WTC11 (cell line): ENCODE results near the gene COA1. TPM values are rescaled to one million over a fixed set of nuclear protein-coding genes. Genes with fewer than 3 reads are reported as not detected.

Experiments used
- ATAC-seq: fragments of 200-7000 bp; cut with Tn5 transposase; 2 replicates; pipeline ENCODE4 v1.10.0; 2021; ENCODE audit warnings: mild to moderate bottlenecking, moderate library complexity
- CTCF ChIA-PET: fragments of 300-600 bp; sonication (Branson Sonifier 250); formaldehyde crosslinking; loops from one replicate; lab custom pipeline; 2021; ENCODE audit warnings: antibody characterized with exemption; lab: Charles Lee
- POLR2A ChIA-PET: fragments of 350-600 bp; sonication (Branson Sonifier 250); formaldehyde crosslinking; loops from one replicate; lab custom pipeline; 2021; ENCODE audit warnings: antibody characterized with exemption; lab: Charles Lee
- DNase-seq: peaks from one replicate; pipeline ENCODE4 v3.0.0; 2021; ENCODE audit warnings: low spot score
- H3K27ac Mint-ChIP-seq: 2 replicates; pipeline ENCODE4 v1.8.0; 2021; ENCODE audit warnings: mixed read lengths
- H3K27me3 Mint-ChIP-seq: 2 replicates; pipeline ENCODE4 v1.8.0; 2021; ENCODE audit warnings: low read depth, mild to moderate bottlenecking, moderate library complexity, mixed read lengths
- H3K36me3 Mint-ChIP-seq: 2 replicates; pipeline ENCODE4 v1.8.0; 2021; ENCODE audit warnings: mixed read lengths
- H3K4me1 Mint-ChIP-seq: 2 replicates; pipeline ENCODE4 v1.8.0; 2022; ENCODE audit warnings: mixed read lengths
- H3K4me3 Mint-ChIP-seq: 2 replicates; pipeline ENCODE4 v1.8.0; 2021; ENCODE audit warnings: mild to moderate bottlenecking, moderate library complexity, mixed read lengths
- H3K9me3 Mint-ChIP-seq: 2 replicates; pipeline ENCODE4 v1.8.0; 2021; ENCODE audit warnings: mixed read lengths
- ARID4B ChIP-seq: sonication (generic); formaldehyde crosslinking; IDR thresholded peaks from 2 replicates; pipeline ENCODE4 v1.8.0; 2023; ENCODE audit warnings: missing genetic modification reagents, mild to moderate bottlenecking, borderline replicate concordance
- EMX1 ChIP-seq: fragments of 250-450 bp; sonication (Bioruptor Pico); IDR thresholded peaks from 2 replicates; pipeline ENCODE4 v1.8.0; 2021; ENCODE audit warnings: mild to moderate bottlenecking
- HMGA2 ChIP-seq: fragments of 250-450 bp; sonication (Bioruptor Pico); IDR thresholded peaks from 2 replicates; pipeline ENCODE4 v1.4.0; 2021; ENCODE audit warnings: mild to moderate bottlenecking, moderate library complexity
- IRF1 ChIP-seq: sonication (generic); formaldehyde crosslinking; IDR thresholded peaks from 2 replicates; pipeline ENCODE4 v1.8.0; 2023; ENCODE audit warnings: missing genetic modification reagents
- MLX ChIP-seq: sonication (generic); formaldehyde crosslinking; IDR thresholded peaks from 2 replicates; pipeline ENCODE4 v1.8.1; 2023; ENCODE audit warnings: mild to moderate bottlenecking, missing genetic modification reagents, moderate library complexity
- NFYB ChIP-seq: sonication (generic); formaldehyde crosslinking; conservative IDR thresholded peaks from 2 replicates; pipeline ENCODE4 v1.8.0; 2022; ENCODE audit warnings: low read depth, missing genetic modification reagents
- NR1H2 ChIP-seq: sonication (generic); formaldehyde crosslinking; IDR thresholded peaks from 2 replicates; pipeline ENCODE4 v1.9.0; 2021; ENCODE audit warnings: mild to moderate bottlenecking, moderate library complexity, missing genetic modification reagents
- RELA ChIP-seq: sonication (generic); formaldehyde crosslinking; IDR thresholded peaks from 2 replicates; pipeline ENCODE4 v1.8.1; 2022; ENCODE audit warnings: missing genetic modification reagents, mild to moderate bottlenecking, borderline replicate concordance
- RORB ChIP-seq: fragments of 250-450 bp; sonication (Bioruptor Pico); IDR thresholded peaks from 2 replicates; pipeline ENCODE4 v1.9.0; 2021; ENCODE audit warnings: mild to moderate bottlenecking
- SOX15 ChIP-seq: fragments of 250-450 bp; sonication (Bioruptor Pico); IDR thresholded peaks from 2 replicates; pipeline ENCODE4 v1.9.0; 2021; ENCODE audit warnings: mild to moderate bottlenecking
- TEAD1 ChIP-seq: sonication (generic); formaldehyde crosslinking; IDR thresholded peaks from 2 replicates; pipeline ENCODE4 v1.8.0; 2022; ENCODE audit warnings: mild to moderate bottlenecking, missing genetic modification reagents
- ZNF121 ChIP-seq: sonication (generic); formaldehyde crosslinking; IDR thresholded peaks from 2 replicates; pipeline ENCODE4 v1.8.0; 2023; ENCODE audit warnings: missing genetic modification reagents
- ZNF138 ChIP-seq: sonication (generic); formaldehyde crosslinking; conservative IDR thresholded peaks from 2 replicates; pipeline ENCODE4 v1.8.1; 2022; ENCODE audit warnings: mild to moderate bottlenecking, moderate library complexity, missing genetic modification reagents
- ZNF423 ChIP-seq: fragments of 250-450 bp; sonication (Bioruptor Pico); IDR thresholded peaks from 2 replicates; pipeline ENCODE4 v2.1.2; 2022; ENCODE audit warnings: mild to moderate bottlenecking, moderate library complexity
- total RNA-seq: library from RNA; stranded (reverse); gene quantifications from 3 replicates; pipeline ENCODE4 v1.2.3, GENCODE V29; 2021
- TF ChIP-seq, protein P1 (sequence below): sonication (generic); formaldehyde crosslinking; IDR thresholded peaks from 2 replicates; pipeline ENCODE4 v1.8.1; 2023; ENCODE audit warnings: mild to moderate bottlenecking, missing genetic modification reagents
- TF ChIP-seq, protein P2 (sequence below): sonication (generic); formaldehyde crosslinking; IDR thresholded peaks from 2 replicates; pipeline ENCODE4 v1.8.0; 2022; ENCODE audit warnings: mild to moderate bottlenecking, missing genetic modification reagents
- TF ChIP-seq, protein P3 (sequence below): sonication (generic); formaldehyde crosslinking; IDR thresholded peaks from 2 replicates; pipeline ENCODE4 v1.8.1; 2023; ENCODE audit warnings: mild to moderate bottlenecking, missing genetic modification reagents, borderline replicate concordance
- TF ChIP-seq, protein P4 (sequence below): sonication (generic); formaldehyde crosslinking; IDR thresholded peaks from 2 replicates; pipeline ENCODE4 v1.8.1; 2023; ENCODE audit warnings: mild to moderate bottlenecking, moderate library complexity, missing genetic modification reagents

COA1 gene
- total RNA-seq, 1 experiment from 2014 or later = 132 TPM

DNA sequence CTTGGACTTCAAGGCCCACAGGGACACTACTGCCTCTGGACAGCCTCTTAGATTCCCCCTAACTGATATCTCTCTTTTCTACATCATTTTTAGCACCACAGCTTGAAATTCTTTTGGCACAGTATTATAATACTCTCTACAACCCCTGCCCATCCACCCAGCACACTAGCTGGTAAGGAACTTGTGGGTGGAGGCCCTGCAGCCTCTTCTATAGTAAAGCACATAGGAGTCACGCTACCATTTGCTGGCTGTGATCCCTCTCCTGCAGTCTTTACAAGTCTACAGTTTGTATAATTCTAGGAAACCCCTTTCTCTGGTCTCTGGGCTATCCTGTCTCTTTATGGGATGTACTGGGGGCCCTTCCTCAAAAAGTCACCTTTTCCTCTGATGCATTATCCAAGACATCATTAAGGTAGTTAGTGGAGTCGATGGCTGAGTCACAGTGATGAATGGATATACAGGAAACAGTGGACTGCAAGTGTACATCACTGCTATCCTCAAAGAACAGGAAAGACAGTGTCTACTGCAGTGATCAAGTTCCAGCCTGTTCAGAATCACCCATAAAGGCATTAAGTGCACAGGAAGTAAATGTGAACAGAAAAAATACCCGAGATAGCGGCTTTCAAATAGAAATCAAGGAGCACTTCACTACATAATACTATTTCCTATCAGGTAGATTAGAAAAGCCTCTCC lies 92.1 kb downstream of the COA1 start (continued):
- TF ChIP-seq, protein P1, sequence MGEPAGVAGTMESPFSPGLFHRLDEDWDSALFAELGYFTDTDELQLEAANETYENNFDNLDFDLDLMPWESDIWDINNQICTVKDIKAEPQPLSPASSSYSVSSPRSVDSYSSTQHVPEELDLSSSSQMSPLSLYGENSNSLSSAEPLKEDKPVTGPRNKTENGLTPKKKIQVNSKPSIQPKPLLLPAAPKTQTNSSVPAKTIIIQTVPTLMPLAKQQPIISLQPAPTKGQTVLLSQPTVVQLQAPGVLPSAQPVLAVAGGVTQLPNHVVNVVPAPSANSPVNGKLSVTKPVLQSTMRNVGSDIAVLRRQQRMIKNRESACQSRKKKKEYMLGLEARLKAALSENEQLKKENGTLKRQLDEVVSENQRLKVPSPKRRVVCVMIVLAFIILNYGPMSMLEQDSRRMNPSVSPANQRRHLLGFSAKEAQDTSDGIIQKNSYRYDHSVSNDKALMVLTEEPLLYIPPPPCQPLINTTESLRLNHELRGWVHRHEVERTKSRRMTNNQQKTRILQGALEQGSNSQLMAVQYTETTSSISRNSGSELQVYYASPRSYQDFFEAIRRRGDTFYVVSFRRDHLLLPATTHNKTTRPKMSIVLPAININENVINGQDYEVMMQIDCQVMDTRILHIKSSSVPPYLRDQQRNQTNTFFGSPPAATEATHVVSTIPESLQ (CRISPR knock-in tag) = no peak
- no peak for TF ChIP-seq EMX1 (CRISPR knock-in tag)
- no peak for TF ChIP-seq HMGA2 (CRISPR knock-in tag)
- TF ChIP-seq ZNF423 = no peak
- TF ChIP-seq NR1H2 (CRISPR knock-in tag) = no peak

DNA sequence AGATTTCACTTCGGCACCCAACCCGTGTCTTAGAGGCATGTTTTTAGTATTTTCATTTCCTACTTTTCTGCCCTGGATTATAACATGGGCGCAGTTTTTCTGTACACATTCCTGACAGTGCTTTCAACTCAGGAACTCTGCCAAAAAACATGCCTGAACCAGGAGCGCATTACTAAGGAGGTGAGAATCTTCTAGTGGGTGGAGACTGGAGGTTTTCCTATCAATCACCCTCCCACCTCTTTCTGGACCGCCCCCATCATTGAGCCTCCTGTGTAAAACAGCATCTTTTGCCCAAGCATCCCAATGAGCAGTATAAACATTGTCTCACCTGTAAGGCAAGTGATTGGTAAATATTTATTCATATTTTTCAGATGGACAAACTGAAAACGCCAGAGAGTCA lies 93.2 kb downstream of the COA1 start:
- peaks cover 82% of the 10 kb centered on the region for H3K36me3 Mint-ChIP-seq

GRCh38 chr7:43634384-43634783 lies 94.9 kb downstream of the COA1 start:
- CTCF ChIA-PET = interaction anchor here (2.2 kb wide), 1 partner anchor 51 kb away, joined by 10 read pairs; the partner anchor contains the start of gene STK17A
- Mint-ChIP-seq H3K27ac (peak overlapping the region; percentile 68), H3K9me3 (no peaks in the 10 kb centered on the region), H3K4me3 (no peak overlapping the region), H3K36me3 (peaks cover 75% of the 10 kb centered on the region), H3K4me1 (no peaks in the 10 kb centered on the region), H3K27me3 (no peaks in the 10 kb centered on the region)
- ATAC-seq (no peak), DNase-seq (no peak)
- POLR2A ChIA-PET = no interaction called here
- TF ChIP-seq, protein P2, sequence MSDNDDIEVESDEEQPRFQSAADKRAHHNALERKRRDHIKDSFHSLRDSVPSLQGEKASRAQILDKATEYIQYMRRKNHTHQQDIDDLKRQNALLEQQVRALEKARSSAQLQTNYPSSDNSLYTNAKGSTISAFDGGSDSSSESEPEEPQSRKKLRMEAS (CRISPR knock-in tag) = no peak
- TF ChIP-seq ARID4B (CRISPR knock-in tag) (no peak), TEAD1 (CRISPR knock-in tag) (no peak), ZNF138 (CRISPR knock-in tag) (no peak), NR1H2 (CRISPR knock-in tag) (no peak), RELA (CRISPR knock-in tag) (no peak), IRF1 (CRISPR knock-in tag) (no peak), NFYB (CRISPR knock-in tag) (no peak), RORB (CRISPR knock-in tag) (no peak)
- TF ChIP-seq, protein P3, sequence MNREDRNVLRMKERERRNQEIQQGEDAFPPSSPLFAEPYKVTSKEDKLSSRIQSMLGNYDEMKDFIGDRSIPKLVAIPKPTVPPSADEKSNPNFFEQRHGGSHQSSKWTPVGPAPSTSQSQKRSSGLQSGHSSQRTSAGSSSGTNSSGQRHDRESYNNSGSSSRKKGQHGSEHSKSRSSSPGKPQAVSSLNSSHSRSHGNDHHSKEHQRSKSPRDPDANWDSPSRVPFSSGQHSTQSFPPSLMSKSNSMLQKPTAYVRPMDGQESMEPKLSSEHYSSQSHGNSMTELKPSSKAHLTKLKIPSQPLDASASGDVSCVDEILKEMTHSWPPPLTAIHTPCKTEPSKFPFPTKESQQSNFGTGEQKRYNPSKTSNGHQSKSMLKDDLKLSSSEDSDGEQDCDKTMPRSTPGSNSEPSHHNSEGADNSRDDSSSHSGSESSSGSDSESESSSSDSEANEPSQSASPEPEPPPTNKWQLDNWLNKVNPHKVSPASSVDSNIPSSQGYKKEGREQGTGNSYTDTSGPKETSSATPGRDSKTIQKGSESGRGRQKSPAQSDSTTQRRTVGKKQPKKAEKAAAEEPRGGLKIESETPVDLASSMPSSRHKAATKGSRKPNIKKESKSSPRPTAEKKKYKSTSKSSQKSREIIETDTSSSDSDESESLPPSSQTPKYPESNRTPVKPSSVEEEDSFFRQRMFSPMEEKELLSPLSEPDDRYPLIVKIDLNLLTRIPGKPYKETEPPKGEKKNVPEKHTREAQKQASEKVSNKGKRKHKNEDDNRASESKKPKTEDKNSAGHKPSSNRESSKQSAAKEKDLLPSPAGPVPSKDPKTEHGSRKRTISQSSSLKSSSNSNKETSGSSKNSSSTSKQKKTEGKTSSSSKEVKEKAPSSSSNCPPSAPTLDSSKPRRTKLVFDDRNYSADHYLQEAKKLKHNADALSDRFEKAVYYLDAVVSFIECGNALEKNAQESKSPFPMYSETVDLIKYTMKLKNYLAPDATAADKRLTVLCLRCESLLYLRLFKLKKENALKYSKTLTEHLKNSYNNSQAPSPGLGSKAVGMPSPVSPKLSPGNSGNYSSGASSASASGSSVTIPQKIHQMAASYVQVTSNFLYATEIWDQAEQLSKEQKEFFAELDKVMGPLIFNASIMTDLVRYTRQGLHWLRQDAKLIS (CRISPR knock-in tag) = no peak
- TF ChIP-seq, protein P4, sequence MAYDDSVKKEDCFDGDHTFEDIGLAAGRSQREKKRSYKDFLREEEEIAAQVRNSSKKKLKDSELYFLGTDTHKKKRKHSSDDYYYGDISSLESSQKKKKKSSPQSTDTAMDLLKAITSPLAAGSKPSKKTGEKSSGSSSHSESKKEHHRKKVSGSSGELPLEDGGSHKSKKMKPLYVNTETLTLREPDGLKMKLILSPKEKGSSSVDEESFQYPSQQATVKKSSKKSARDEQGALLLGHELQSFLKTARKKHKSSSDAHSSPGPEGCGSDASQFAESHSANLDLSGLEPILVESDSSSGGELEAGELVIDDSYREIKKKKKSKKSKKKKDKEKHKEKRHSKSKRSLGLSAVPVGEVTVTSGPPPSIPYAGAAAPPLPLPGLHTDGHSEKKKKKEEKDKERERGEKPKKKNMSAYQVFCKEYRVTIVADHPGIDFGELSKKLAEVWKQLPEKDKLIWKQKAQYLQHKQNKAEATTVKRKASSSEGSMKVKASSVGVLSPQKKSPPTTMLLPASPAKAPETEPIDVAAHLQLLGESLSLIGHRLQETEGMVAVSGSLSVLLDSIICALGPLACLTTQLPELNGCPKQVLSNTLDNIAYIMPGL (CRISPR knock-in tag) = no peak

More for the DNA sequence above, 93.2 kb downstream of the COA1 start:
- H3K4me1 Mint-ChIP-seq = no peaks in the 10 kb centered on the region
- no peak overlapping the region for H3K4me3 Mint-ChIP-seq
- CTCF ChIA-PET = no interaction called here
- POLR2A ChIA-PET = no interaction called here
- ATAC-seq (no peak), DNase-seq (no peak)
- H3K9me3 Mint-ChIP-seq = no peaks in the 10 kb centered on the region
- TF ChIP-seq MLX (no peak), ZNF121 (CRISPR knock-in tag) (no peak), SOX15 (no peak)
- H3K27ac Mint-ChIP-seq = no peak overlapping the region
- no peaks in the 10 kb centered on the region for H3K27me3 Mint-ChIP-seq
